ENCODE measurements around the gene MYL12B. TPM values are rescaled to one million over a fixed set of nuclear protein-coding genes. Genes with fewer than 3 reads are reported as not detected.
A peak's percentile ranks its signal among the peaks of the same experiment; 100 is the strongest.
"Not testable (repeated sequence)": the region's sequence is repeated elsewhere in the genome, so short reads cannot be mapped to it uniquely, and the experiment has no call there.

MYL12B gene
- total RNA-seq, 4 donors from 2014 or later, result 362 to 430 (median 386) TPM

- intact Hi-C loops (cut with DNase I), result no loop called here
- 73 to 87% methylated on average over 5 of the region's 5 CpGs for WGBS, 2 donors
- DNase-seq, result no peak
- no peaks in the 10 kb centered on the region for H3K9me3 ChIP-seq
- H3K4me1 ChIP-seq, result peaks cover 0 to 25% (median 4%) of the 10 kb centered on the region in 3 donors
- no peak overlapping the region for H3K27ac ChIP-seq
- no peak overlapping the region for H3K4me3 ChIP-seq
- TF ChIP-seq CTCF (IDR thresholded peaks at IDR 0.05) (no peak), POLR2A (IDR thresholded peaks at IDR 0.05) (no peak)
- no peaks in the 10 kb centered on the region for H3K27me3 ChIP-seq
- H3K36me3 ChIP-seq, result no peaks in the 10 kb centered on the region
Observed at GRCh38 chr18:3216987-3217386, 44.9 kb upstream of the MYL12B start.

GRCh38 chr18:3217948-3218647 is 43.8 kb upstream of the MYL12B start:
- no peaks in the 10 kb centered on the region for H3K36me3 ChIP-seq
- intact Hi-C loops (cut with DNase I), result no loop called here
- no peaks in the 10 kb centered on the region for H3K9me3 ChIP-seq
- H3K4me1 ChIP-seq, result peaks cover 0 to 19% (median 4%) of the 10 kb centered on the region in 3 donors
- 30 to 34% methylated on average over 3 of the region's 3 CpGs for WGBS, 2 donors
- H3K4me3 ChIP-seq, result no peak overlapping the region
- DNase-seq, result no peak
- H3K27ac ChIP-seq, result peak overlapping the region in 2 of 4 donors; percentile 44 to 79
- TF ChIP-seq CTCF (IDR thresholded peaks at IDR 0.05), result no peak
- TF ChIP-seq POLR2A (IDR thresholded peaks at IDR 0.05), result no peak
- no peaks in the 10 kb centered on the region for H3K27me3 ChIP-seq

- H3K36me3 ChIP-seq, result no peaks in the 10 kb centered on the region
- no peaks in the 10 kb centered on the region for H3K9me3 ChIP-seq
- peaks cover 0 to 12% (median 4%) of the 10 kb centered on the region in 3 donors for H3K4me1 ChIP-seq
- 69 to 87% methylated on average over 2 of the region's 2 CpGs for WGBS, 2 donors
- no peaks in the 10 kb centered on the region for H3K27me3 ChIP-seq
- intact Hi-C loops (cut with DNase I), result no loop called here
- H3K27ac ChIP-seq, result peak overlapping the region in 3 of 4 donors; percentile 67 to 83 (median 79)
- no peak for TF ChIP-seq POLR2A (IDR thresholded peaks at IDR 0.05)
- H3K4me3 ChIP-seq, result peak overlapping the region in 3 of 4 donors; percentile 23 to 51 (median 26)
- no peak for DNase-seq
Observed at GRCh38 chr18:3218819-3219218, 43.1 kb upstream of the MYL12B start.

GRCh38 chr18:3219241-3219630 is 42.7 kb upstream of the MYL12B start:
- peaks cover 0 to 12% (median 4%) of the 10 kb centered on the region in 3 donors for H3K4me1 ChIP-seq
- WGBS, 2 donors, result 70 to 75% methylated on average over 8 of the region's 8 CpGs
- H3K4me3 ChIP-seq, result peak overlapping the region in 3 of 4 donors; percentile 23 to 51 (median 26)
- H3K27me3 ChIP-seq, result no peaks in the 10 kb centered on the region
- H3K9me3 ChIP-seq, result no peaks in the 10 kb centered on the region
- peak overlapping the region in 3 of 4 donors; percentile 67 to 83 (median 79) for H3K27ac ChIP-seq
- no peaks in the 10 kb centered on the region for H3K36me3 ChIP-seq
- DNase-seq, result no peak
- TF ChIP-seq CTCF (IDR thresholded peaks at IDR 0.05) (no peak), POLR2A (IDR thresholded peaks at IDR 0.05) (no peak)
- intact Hi-C loops (cut with DNase I), result no loop called here

GRCh38 chr18:3219631-3220335 is 42.1 kb upstream of the MYL12B start, which contains the start of gene MYOM1:
Gene MYOM1 (minus strand): TSS chr18:3219968. CDS start chr18:3215223, 4,745 bp downstream.
- Histone ChIP-seq H3K27me3 (no peaks in the 10 kb centered on the region), H3K9me3 (no peaks in the 10 kb centered on the region), H3K27ac (peak within 1 kb of the TSS; percentile 19 to 83 (median 73)), H3K4me3 (peak within 1 kb of the TSS in 3 of 4 donors; percentile 23 to 51 (median 26)), H3K36me3 (no peaks in the 10 kb centered on the region), H3K4me1 (peaks cover 0 to 12% (median 4%) of the 10 kb centered on the region in 3 donors)
- TF ChIP-seq CTCF (IDR thresholded peaks at IDR 0.05), result no peak
- no peak for TF ChIP-seq POLR2A (IDR thresholded peaks at IDR 0.05)
- WGBS, 2 donors, result 69 to 78% methylated on average over 9 of the region's 9 CpGs
- DNase-seq, result no peak
- intact Hi-C loops (cut with DNase I), result no loop called here

GRCh38 chr18:3220868-3221267 is 41.1 kb upstream of the MYL12B start:
- H3K36me3 ChIP-seq; intact Hi-C loops (cut with DNase I); DNase-seq; H3K27me3 ChIP-seq; H3K4me3 ChIP-seq; H3K9me3 ChIP-seq: not testable (repeated sequence)
- H3K4me1 ChIP-seq, result peaks cover 0 to 12% (median 4%) of the 10 kb centered on the region in 3 donors
- 79 to 86% methylated on average over 4 of the region's 4 CpGs for WGBS, 2 donors
- H3K27ac ChIP-seq, result peak overlapping the region in 1 of 4 donors; percentile 67
